H9 (cell line): ENCODE data around the gene RAB3A. TPM values are rescaled to one million over a fixed set of nuclear protein-coding genes. Genes with fewer than 3 reads are reported as not detected.

Experiments
- DNase-seq: peaks from one replicate; pipeline ENCODE4 v3.0.0-alpha.2; 2017
- H2AFZ ChIP-seq: one replicate; pipeline ENCODE4 v1.6.1; 2013; ENCODE audit warnings: mild to moderate bottlenecking, low read length, control low read depth, moderate library complexity
- H2AK5ac ChIP-seq: 2 replicates; pipeline ENCODE4 v1.6.1; 2013; ENCODE audit warnings: low read length, control low read depth, mixed read lengths; ENCODE audit not compliant: insufficient read length
- H2BK120ac ChIP-seq: one replicate; pipeline ENCODE4 v1.6.1; 2013; ENCODE audit warnings: low read depth, mild to moderate bottlenecking, low read length, control low read depth, inconsistent platforms; ENCODE audit not compliant: poor library complexity, severe bottlenecking
- H2BK12ac ChIP-seq: 2 replicates; pipeline ENCODE4 v1.6.1; 2013; ENCODE audit warnings: low read length, control low read depth, mixed read lengths, low read depth; ENCODE audit not compliant: insufficient read length
- H2BK15ac ChIP-seq: 2 replicates; pipeline ENCODE4 v1.6.1; 2013; ENCODE audit warnings: low read depth, low read length, control low read depth
- H2BK20ac ChIP-seq: one replicate; pipeline ENCODE4 v1.6.1; 2013; ENCODE audit warnings: low read depth, mild to moderate bottlenecking, low read length, control low read depth, inconsistent platforms; ENCODE audit not compliant: poor library complexity, severe bottlenecking
- H2BK5ac ChIP-seq: 2 replicates; pipeline ENCODE4 v1.6.1; 2013; ENCODE audit warnings: low read length, control low read depth, mixed read lengths; ENCODE audit not compliant: insufficient read length
- H3K14ac ChIP-seq: 2 replicates; pipeline ENCODE4 v1.6.1; 2013; ENCODE audit warnings: low read length, control low read depth; ENCODE audit not compliant: insufficient read depth
- H3K18ac ChIP-seq: 2 replicates; pipeline ENCODE4 v1.6.1; 2013; ENCODE audit warnings: low read depth, mild to moderate bottlenecking, mixed read lengths, low read length, control low read depth; ENCODE audit not compliant: insufficient read length
- H3K23ac ChIP-seq: 2 replicates; pipeline ENCODE4 v1.6.1; 2013; ENCODE audit warnings: low read length, control low read depth, mixed read lengths, low read depth; ENCODE audit not compliant: insufficient read length
- H3K23me2 ChIP-seq: 2 replicates; pipeline ENCODE4 v1.6.1; 2013; ENCODE audit warnings: low read depth, mild to moderate bottlenecking, mixed read lengths, low read length, control low read depth; ENCODE audit not compliant: insufficient read length, poor library complexity, severe bottlenecking
- H3K27ac ChIP-seq: 2 replicates; pipeline ENCODE4 v1.5.1; 2013; ENCODE audit warnings: low read length, control low read depth, mixed read lengths, low read depth; ENCODE audit not compliant: insufficient read length
- H3K27me3 ChIP-seq: 2 replicates; pipeline ENCODE4 v1.6.1; 2013; ENCODE audit warnings: low read length, control low read depth, inconsistent platforms; ENCODE audit not compliant: insufficient read depth
- H3K4ac ChIP-seq: 2 replicates; pipeline ENCODE4 v1.6.1; 2013; ENCODE audit warnings: low read depth, mild to moderate bottlenecking, control low read depth, inconsistent platforms, low read length, moderate library complexity
- H3K4me1 ChIP-seq: 2 replicates; pipeline ENCODE4 v1.6.1; 2013; ENCODE audit warnings: low read length, control low read depth, inconsistent platforms; ENCODE audit not compliant: insufficient read depth
- H3K4me2 ChIP-seq: 2 replicates; pipeline ENCODE4 v1.6.1; 2013; ENCODE audit warnings: low read length, control low read depth, mixed read lengths; ENCODE audit not compliant: insufficient read length, insufficient read depth
- H3K56ac ChIP-seq: 2 replicates; pipeline ENCODE4 v1.6.1; 2013; ENCODE audit warnings: low read depth, mild to moderate bottlenecking, mixed read lengths, low read length, control low read depth; ENCODE audit not compliant: insufficient read length
- H3K79me1 ChIP-seq: 2 replicates; pipeline ENCODE4 v1.6.1; 2013; ENCODE audit warnings: low read depth, mild to moderate bottlenecking, moderate library complexity, low read length, control low read depth, inconsistent platforms; ENCODE audit not compliant: insufficient read depth, poor library complexity, severe bottlenecking
- H3K79me2 ChIP-seq: 2 replicates; pipeline ENCODE4 v1.6.1; 2013; ENCODE audit warnings: low read length, control low read depth, inconsistent platforms; ENCODE audit not compliant: insufficient read depth
- H3K9ac ChIP-seq: 2 replicates; pipeline ENCODE4 v1.6.1; 2013; ENCODE audit warnings: low read length, control low read depth, mixed read lengths; ENCODE audit not compliant: insufficient read length; ENCODE audit errors: extremely low read depth
- H3K9me3 ChIP-seq: one replicate; pipeline ENCODE4 v1.6.1; 2013; ENCODE audit warnings: low read depth, low read length, inconsistent platforms; ENCODE audit not compliant: control insufficient read depth
- H3T11ph ChIP-seq: one replicate; pipeline ENCODE4 v1.6.1; 2013; ENCODE audit warnings: mild to moderate bottlenecking, low read length, control low read depth, inconsistent platforms
- H4K20me1 ChIP-seq: one replicate; pipeline ENCODE4 v1.6.1; 2013; ENCODE audit not compliant: control insufficient read depth, insufficient read length, insufficient read depth
- H4K5ac ChIP-seq: 2 replicates; pipeline ENCODE4 v1.6.1; 2013; ENCODE audit warnings: low read depth, mild to moderate bottlenecking, mixed read lengths, low read length, control low read depth; ENCODE audit not compliant: insufficient read length
- H4K8ac ChIP-seq: replicated peaks from 2 replicates; pipeline ENCODE4 v1.6.1; 2013; ENCODE audit warnings: low read length, control low read depth, mixed read lengths, low read depth; ENCODE audit not compliant: insufficient read length
- H4K91ac ChIP-seq: 2 replicates; pipeline ENCODE4 v1.6.1; 2013; ENCODE audit warnings: low read depth, mild to moderate bottlenecking, moderate library complexity, mixed read lengths, low read length, control low read depth; ENCODE audit not compliant: insufficient read length
- H3K27ac Mint-ChIP-seq, 3 experiments: 2 replicates in 2 of 3; 3 replicates in 1 of 3; pipeline ENCODE4 v1.8.0; 2020 to 2021; ENCODE audit warnings: mixed read lengths in 3 of 3, mild to moderate bottlenecking in 1 of 3, moderate library complexity in 1 of 3
- H3K27me3 Mint-ChIP-seq: 2 replicates; pipeline ENCODE4 v1.8.0; 2021; ENCODE audit warnings: low read depth, mild to moderate bottlenecking, moderate library complexity, mixed read lengths
- H3K36me3 Mint-ChIP-seq, 3 experiments: 2 replicates in 2 of 3; 3 replicates in 1 of 3; pipeline ENCODE4 v1.8.0; 2020 to 2021; ENCODE audit warnings: low read depth in 3 of 3, mixed read lengths in 3 of 3; ENCODE audit not compliant: insufficient read depth in 1 of 3
- H3K4me1 Mint-ChIP-seq, 2 experiments: 2 replicates each; pipeline ENCODE4 v1.8.0; 2020; ENCODE audit warnings: mixed read lengths in 2 of 2
- H3K4me3 Mint-ChIP-seq, 2 experiments: 2 replicates in 1 of 2; 3 replicates in 1 of 2; pipeline ENCODE4 v1.8.0; 2020 to 2021; ENCODE audit warnings: mild to moderate bottlenecking in 2 of 2, mixed read lengths in 2 of 2, moderate library complexity in 1 of 2
- H3K9me3 Mint-ChIP-seq, 2 experiments: 2 replicates in 1 of 2; 3 replicates in 1 of 2; pipeline ENCODE4 v1.8.0; 2020; ENCODE audit warnings: mild to moderate bottlenecking in 2 of 2, mixed read lengths in 2 of 2, moderate library complexity in 1 of 2
- WGBS: extraction: QIAGEN DNeasy Blood & Tissue Kit; methylation state at CpG from one replicate; pipeline ENCODE4 v1.1.7; 2013; ENCODE audit warnings: missing lambda C conversion rate, low lambda C conversion rate, mixed read lengths; ENCODE audit not compliant: insufficient read length; ENCODE audit errors: extremely low coverage; 5-methylcytosine and 5-hydroxymethylcytosine counted together
- total RNA-seq: library from RNA; stranded (reverse); gene quantifications from 2 replicates; pipeline ENCODE4 v1.2.1, GENCODE V29; 2021
- TF ChIP-seq, protein P1 (sequence below): fragments of 200-600 bp; sonication (generic); conservative IDR thresholded peaks from 3 replicates; pipeline ENCODE4 v1.8.0; 2021; ENCODE audit warnings: antibody characterized with exemption, mild to moderate bottlenecking

The RAB3A gene
- total RNA-seq, 1 experiment from 2014 or later = 6.8 TPM

DNA sequence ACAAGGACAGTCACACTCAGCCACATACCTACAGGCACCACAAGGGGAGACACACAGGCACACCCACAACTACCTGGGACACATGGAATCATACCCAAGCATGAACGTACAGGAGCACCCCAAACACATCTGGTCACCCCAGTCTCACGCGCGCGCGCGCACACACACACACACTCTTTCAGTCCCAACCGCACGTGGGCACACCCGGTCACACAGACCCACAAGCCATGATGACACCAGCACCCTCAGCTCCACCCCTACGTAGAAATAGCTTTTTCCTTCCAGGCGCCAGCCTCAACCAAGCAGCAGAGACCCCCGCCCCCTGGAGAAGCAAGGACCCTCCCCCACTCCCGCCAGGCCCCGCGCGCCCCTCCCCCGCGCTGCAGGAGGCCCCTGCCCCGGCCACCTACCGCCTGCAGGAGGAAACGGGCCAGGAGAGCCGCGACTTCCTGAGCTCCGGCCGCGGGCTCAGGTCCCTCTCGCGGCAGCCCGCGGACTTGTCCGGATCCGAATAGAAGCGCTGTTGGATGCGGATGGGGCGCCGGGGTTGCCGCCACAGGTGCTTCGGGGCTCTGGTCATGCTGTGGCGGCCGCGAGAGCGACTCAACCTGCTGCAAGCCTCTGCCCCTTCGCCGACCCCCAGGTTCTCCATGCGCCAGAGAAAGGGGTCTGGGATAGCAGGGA lies 28.8 kb upstream of the RAB3A start:
- Histone ChIP-seq H4K5ac (no peak overlapping the region), H3T11ph (no peak overlapping the region), H2BK20ac (no peak overlapping the region), H3K27ac (no peak overlapping the region), H3K9ac (no peak overlapping the region), H2BK5ac (no peak overlapping the region), H3K18ac (peak overlapping the region; percentile 45), H4K91ac (no peak overlapping the region), H3K4me1 (no peaks in the 10 kb centered on the region; the same call in 1 of the 2 replicates), H3K56ac (no peak overlapping the region), H3K9me3 (no peaks in the 10 kb centered on the region), H2AFZ (no peak overlapping the region), H3K27me3 (no peaks in the 10 kb centered on the region), H3K14ac (peak overlapping the region; percentile 58; the same call in 1 of the 2 replicates), H4K20me1 (no peaks in the 10 kb centered on the region), H2BK12ac (no peak overlapping the region), H3K79me1 (no peaks in the 10 kb centered on the region), H4K8ac (no peak overlapping the region), H3K4me2 (peak overlapping the region; percentile 68), H3K23ac (no peak overlapping the region), H3K4ac (no peak overlapping the region), H2BK120ac (no peak overlapping the region), H3K23me2 (peaks cover 16% of the 10 kb centered on the region), H2AK5ac (no peak overlapping the region), H3K79me2 (no peaks in the 10 kb centered on the region), H2BK15ac (no peak overlapping the region)
- peaks cover 0 to 6% of the 10 kb centered on the region in 2 experiments; a peak in 2 of 5 replicates for H3K9me3 Mint-ChIP-seq
- TF ChIP-seq, protein P1, sequence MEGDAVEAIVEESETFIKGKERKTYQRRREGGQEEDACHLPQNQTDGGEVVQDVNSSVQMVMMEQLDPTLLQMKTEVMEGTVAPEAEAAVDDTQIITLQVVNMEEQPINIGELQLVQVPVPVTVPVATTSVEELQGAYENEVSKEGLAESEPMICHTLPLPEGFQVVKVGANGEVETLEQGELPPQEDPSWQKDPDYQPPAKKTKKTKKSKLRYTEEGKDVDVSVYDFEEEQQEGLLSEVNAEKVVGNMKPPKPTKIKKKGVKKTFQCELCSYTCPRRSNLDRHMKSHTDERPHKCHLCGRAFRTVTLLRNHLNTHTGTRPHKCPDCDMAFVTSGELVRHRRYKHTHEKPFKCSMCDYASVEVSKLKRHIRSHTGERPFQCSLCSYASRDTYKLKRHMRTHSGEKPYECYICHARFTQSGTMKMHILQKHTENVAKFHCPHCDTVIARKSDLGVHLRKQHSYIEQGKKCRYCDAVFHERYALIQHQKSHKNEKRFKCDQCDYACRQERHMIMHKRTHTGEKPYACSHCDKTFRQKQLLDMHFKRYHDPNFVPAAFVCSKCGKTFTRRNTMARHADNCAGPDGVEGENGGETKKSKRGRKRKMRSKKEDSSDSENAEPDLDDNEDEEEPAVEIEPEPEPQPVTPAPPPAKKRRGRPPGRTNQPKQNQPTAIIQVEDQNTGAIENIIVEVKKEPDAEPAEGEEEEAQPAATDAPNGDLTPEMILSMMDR = peak; percentile 62; the same call in 2 of the 3 replicates
- no peaks in the 10 kb centered on the region for H3K36me3 Mint-ChIP-seq
- H3K27ac Mint-ChIP-seq = peak overlapping the region; percentile 78 to 96 (median 93); a peak in 5 of 7 replicates
- peaks cover 32 to 36% of the 10 kb centered on the region in 2 experiments for H3K4me1 Mint-ChIP-seq
- peak overlapping the region; percentile 60 to 86 for H3K4me3 Mint-ChIP-seq
- peak; percentile 88 for DNase-seq
- WGBS = no CpG with 5 or more reads among the region's 46 CpGs
- H3K27me3 Mint-ChIP-seq = peaks cover 39% of the 10 kb centered on the region
